ENCODE data around the gene CLIP3. TPM values are rescaled to one million over a fixed set of nuclear protein-coding genes. Genes with fewer than 3 reads are reported as not detected.
A peak's percentile ranks its signal among the peaks of the same experiment; 100 is the strongest.

Gene CLIP3
- total RNA-seq, 1 experiment from 2014 or later = 3.1 TPM

DNA sequence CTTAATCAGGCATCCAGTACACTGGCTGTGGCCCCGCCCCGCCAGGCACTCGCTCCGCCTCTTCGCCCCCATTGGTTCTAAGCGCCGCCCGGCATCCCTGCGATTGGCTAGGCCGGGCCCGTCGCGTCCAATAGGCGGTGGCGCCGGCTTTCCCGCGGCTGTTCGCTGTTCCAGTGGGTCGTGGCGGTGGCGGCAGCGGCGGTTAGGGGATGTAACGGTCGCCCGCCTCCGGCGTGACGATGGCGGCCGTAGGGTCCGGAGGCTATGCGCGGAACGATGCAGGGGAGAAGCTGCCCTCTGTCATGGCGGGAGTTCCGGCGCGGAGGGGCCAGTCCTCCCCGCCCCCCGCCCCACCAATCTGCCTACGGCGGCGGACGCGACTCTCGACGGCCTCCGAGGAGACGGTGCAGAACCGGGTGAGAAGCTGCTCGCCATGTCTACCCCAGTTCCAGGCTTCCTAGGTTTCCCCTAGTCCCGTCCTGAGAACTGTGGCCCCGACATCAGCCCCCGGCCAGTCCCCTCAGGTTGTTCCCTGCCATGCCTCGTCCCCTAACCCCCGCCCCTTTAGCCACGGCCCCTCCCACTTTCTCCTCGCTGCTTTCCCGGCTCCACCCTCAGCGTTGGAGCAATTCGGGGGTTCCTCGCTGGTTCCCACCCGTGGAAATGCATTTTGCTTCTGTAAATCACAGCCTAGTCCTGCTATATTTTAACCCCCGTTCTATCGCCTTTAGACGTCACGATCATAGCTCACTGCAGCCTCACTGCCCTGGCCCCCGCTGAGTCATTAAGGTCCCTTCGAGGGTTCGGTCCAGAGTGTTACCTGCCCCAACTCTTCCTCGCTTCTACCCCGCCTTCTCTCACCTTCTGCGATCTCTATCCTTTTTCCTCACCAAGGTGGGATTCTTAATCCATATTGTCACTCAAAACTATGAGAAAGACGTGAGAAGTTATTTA, 22.3 kb upstream of the CLIP3 start, which contains the start of gene WDR62:
WDR62 (plus strand) TSS at position 165 of the 954 bp plus-strand sequence; CDS start at position 240, 75 bp downstream.
- peaks cover 39% of the 10 kb centered on the region for H3K36me3 Mint-ChIP-seq (ENCODE audit: insufficient read depth, unreplicated experiment)
- no peaks in the 10 kb centered on the region for H3K9me3 Mint-ChIP-seq (ENCODE audit: low read depth, unreplicated experiment)
- TF ChIP-seq, protein P1, sequence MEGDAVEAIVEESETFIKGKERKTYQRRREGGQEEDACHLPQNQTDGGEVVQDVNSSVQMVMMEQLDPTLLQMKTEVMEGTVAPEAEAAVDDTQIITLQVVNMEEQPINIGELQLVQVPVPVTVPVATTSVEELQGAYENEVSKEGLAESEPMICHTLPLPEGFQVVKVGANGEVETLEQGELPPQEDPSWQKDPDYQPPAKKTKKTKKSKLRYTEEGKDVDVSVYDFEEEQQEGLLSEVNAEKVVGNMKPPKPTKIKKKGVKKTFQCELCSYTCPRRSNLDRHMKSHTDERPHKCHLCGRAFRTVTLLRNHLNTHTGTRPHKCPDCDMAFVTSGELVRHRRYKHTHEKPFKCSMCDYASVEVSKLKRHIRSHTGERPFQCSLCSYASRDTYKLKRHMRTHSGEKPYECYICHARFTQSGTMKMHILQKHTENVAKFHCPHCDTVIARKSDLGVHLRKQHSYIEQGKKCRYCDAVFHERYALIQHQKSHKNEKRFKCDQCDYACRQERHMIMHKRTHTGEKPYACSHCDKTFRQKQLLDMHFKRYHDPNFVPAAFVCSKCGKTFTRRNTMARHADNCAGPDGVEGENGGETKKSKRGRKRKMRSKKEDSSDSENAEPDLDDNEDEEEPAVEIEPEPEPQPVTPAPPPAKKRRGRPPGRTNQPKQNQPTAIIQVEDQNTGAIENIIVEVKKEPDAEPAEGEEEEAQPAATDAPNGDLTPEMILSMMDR (IDR thresholded peaks at IDR 0.05; ENCODE audit: unreplicated experiment) = no peak
- no peaks in the 10 kb centered on the region for H3K27me3 Mint-ChIP-seq (ENCODE audit: unreplicated experiment)
- CTCF ChIA-PET = interaction anchor here (0.7 to 1.0 kb wide), 5 partner anchors 41 to 1823 kb away, joined by 3 to 7 read pairs (median 3); partner anchors contain the start of genes ALKBH6 and SYNE4
- no TSS peak for BruUV-seq (replicated peaks)
- peak within 1 kb of the TSS; percentile 40 for H3K27ac Mint-ChIP-seq (ENCODE audit: unreplicated experiment)
- H3K4me1 Mint-ChIP-seq (ENCODE audit: low read depth, unreplicated experiment) = peaks cover 28% of the 10 kb centered on the region
- DNase-seq = peak; percentile 98
- intact Hi-C loops (cut with micrococcal nuclease; ENCODE audit: unreplicated experiment) = loop anchor here (5.0 kb wide), 1 partner anchor 43 kb away; the partner anchor contains the start of gene ALKBH6
- peak within 1 kb of the TSS; percentile 77 for H3K4me3 Mint-ChIP-seq (ENCODE audit: low read depth, unreplicated experiment)

DNA sequence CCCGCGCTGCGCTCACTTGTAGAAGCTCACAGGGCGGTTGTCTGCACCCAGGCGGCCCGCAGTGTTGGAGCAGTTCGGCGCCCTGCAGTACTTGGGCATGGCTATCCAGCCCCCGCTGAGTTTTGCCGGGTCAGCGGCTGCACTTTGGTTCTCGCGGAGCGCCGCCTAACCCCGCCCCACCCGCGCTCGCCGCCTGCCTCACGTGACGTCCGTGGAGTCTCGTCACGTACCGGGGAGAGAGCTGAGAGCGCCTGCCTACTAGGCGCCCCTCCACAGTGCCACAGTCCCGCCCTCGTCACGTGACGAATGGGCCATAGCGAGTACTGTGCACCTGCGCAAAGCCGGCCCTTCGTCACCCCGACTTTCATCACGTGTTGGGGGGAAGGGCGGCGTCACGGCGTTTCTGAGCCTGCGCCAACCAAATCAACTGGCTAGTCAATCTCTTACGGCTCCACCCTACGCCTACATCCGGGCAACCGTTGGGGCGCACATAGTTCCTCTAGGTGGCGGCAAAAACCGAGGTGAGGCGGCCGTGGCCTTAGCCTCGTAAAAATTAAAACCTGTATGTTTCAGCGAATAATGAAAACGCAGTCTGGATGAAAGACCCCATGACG, 21.6 kb upstream of the CLIP3 start, which contains the start of gene THAP8:
THAP8 (minus strand) TSS at position 167 of the 614 bp plus-strand sequence; CDS start at position 99, 68 bp downstream.
- no TSS peak for BruUV-seq (replicated peaks)
- peaks cover 37% of the 10 kb centered on the region for H3K36me3 Mint-ChIP-seq (ENCODE audit: insufficient read depth, unreplicated experiment)
- no peaks in the 10 kb centered on the region for H3K27me3 Mint-ChIP-seq (ENCODE audit: unreplicated experiment)
- H3K4me1 Mint-ChIP-seq (ENCODE audit: low read depth, unreplicated experiment) = peaks cover 28% of the 10 kb centered on the region
- H3K4me3 Mint-ChIP-seq (ENCODE audit: low read depth, unreplicated experiment) = peak within 1 kb of the TSS; percentile 77
- DNase-seq = peak; percentile 99
- H3K9me3 Mint-ChIP-seq (ENCODE audit: low read depth, unreplicated experiment) = no peaks in the 10 kb centered on the region
- CTCF ChIA-PET = interaction anchor here (0.6 to 1.3 kb wide), 6 partner anchors 40 to 1892 kb away, joined by 3 to 7 read pairs (median 4); partner anchors contain the start of genes ALKBH6, POLR2I, SYNE4 and TBCB
- peak within 1 kb of the TSS; percentile 40 for H3K27ac Mint-ChIP-seq (ENCODE audit: unreplicated experiment)
- TF ChIP-seq, protein P1 (IDR thresholded peaks at IDR 0.05; ENCODE audit: unreplicated experiment) = peak; percentile 36
- intact Hi-C loops (cut with micrococcal nuclease; ENCODE audit: unreplicated experiment) = loop anchor here (5.0 kb wide), 1 partner anchor 42 kb away; the partner anchor contains the start of gene ALKBH6

DNA sequence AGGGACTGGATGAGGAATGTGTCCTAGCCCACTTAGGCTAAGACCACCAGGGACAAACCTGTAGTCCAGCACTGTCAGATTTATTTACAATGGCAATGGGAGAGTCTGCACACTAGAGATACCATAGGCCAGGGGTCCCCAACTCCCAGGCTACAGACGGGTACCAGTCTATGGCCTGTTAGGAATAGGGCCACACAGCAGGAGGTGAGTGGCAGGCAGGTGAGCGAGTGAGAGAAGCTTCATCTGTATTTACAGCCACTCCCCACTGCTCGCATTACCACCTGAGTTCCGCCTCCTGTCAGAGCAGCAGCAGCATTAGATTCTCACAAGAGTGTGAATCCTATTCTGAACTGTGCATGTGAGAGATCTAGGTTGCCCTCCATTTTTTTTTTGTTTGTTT, 19.0 kb upstream of the CLIP3 start:
- Mint-ChIP-seq H3K4me1 (ENCODE audit: low read depth, unreplicated experiment) (peaks cover 14% of the 10 kb centered on the region), H3K27me3 (ENCODE audit: unreplicated experiment) (no peaks in the 10 kb centered on the region), H3K27ac (ENCODE audit: unreplicated experiment) (no peak overlapping the region), H3K36me3 (ENCODE audit: insufficient read depth, unreplicated experiment) (peaks cover 34% of the 10 kb centered on the region), H3K4me3 (ENCODE audit: low read depth, unreplicated experiment) (no peak overlapping the region), H3K9me3 (ENCODE audit: low read depth, unreplicated experiment) (no peaks in the 10 kb centered on the region)
- CTCF ChIA-PET = interaction anchor here (0.7 kb wide), 1 partner anchor 99 kb away, joined by 3 read pairs; no protein-coding TSS in a partner anchor
- no peak for DNase-seq
- intact Hi-C loops (cut with micrococcal nuclease; ENCODE audit: unreplicated experiment) = loop anchor here (5.0 kb wide), 1 partner anchor 39 kb away; the partner anchor contains the start of gene ALKBH6
- TF ChIP-seq, protein P1 (IDR thresholded peaks at IDR 0.05; ENCODE audit: unreplicated experiment) = no peak
- no TSS peak for BruUV-seq (replicated peaks)

DNA sequence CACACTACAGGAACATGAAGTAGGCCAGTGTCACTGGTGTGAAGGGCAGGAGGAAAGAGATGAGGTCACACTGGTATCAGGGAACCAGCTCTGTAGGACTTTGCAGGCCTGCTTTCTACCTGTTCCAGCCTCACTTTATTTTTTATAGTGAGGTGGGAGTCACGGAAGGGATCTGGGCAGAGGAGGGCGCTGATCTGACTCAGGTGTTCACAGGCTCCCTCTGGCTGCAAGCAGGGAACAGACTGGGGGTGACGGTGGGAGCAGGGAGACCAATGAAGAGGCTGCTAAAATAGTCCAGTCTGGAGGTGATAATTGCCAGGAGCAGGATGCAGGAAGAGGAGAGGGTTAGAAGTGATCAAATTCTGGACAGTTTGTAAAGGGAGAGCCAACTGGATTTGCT, 18.6 kb upstream of the CLIP3 start:
- no peaks in the 10 kb centered on the region for H3K9me3 Mint-ChIP-seq (ENCODE audit: low read depth, unreplicated experiment)
- H3K4me1 Mint-ChIP-seq (ENCODE audit: low read depth, unreplicated experiment) = peaks cover 10% of the 10 kb centered on the region
- H3K27ac Mint-ChIP-seq (ENCODE audit: unreplicated experiment) = no peak overlapping the region
- peak; percentile 40 for DNase-seq
- intact Hi-C loops (cut with micrococcal nuclease; ENCODE audit: unreplicated experiment) = loop anchor here (5.0 kb wide), 1 partner anchor 39 kb away; the partner anchor contains the start of gene ALKBH6
- H3K27me3 Mint-ChIP-seq (ENCODE audit: unreplicated experiment) = no peaks in the 10 kb centered on the region
- CTCF ChIA-PET = interaction anchor here (0.6 kb wide), 1 partner anchor 22 kb away, joined by 3 read pairs; no protein-coding TSS in a partner anchor
- TF ChIP-seq, protein P1 (IDR thresholded peaks at IDR 0.05; ENCODE audit: unreplicated experiment) = no peak
- H3K36me3 Mint-ChIP-seq (ENCODE audit: insufficient read depth, unreplicated experiment) = peaks cover 30% of the 10 kb centered on the region
- no peak overlapping the region for H3K4me3 Mint-ChIP-seq (ENCODE audit: low read depth, unreplicated experiment)
- BruUV-seq (replicated peaks) = no TSS peak

Data from Calu3 (cell line).